AG04449 (cell line): ENCODE measurements around the gene HAPLN1.

ENCODE experiments used
- CTCF ChIA-PET: fragments of 350-600 bp; formaldehyde crosslinking; extraction: SDS; loops from one replicate; lab custom pipeline; 2021; ENCODE audit warnings: antibody characterized with exemption; lab: Yijun Ruan, JAX
- POLR2A ChIA-PET: fragments of 400-600, 350-600 bp; formaldehyde crosslinking; extraction: SDS; loops from one replicate; lab custom pipeline; 2020; ENCODE audit warnings: antibody characterized with exemption, inconsistent platforms; lab: Yijun Ruan, JAX
- DNase-seq: peaks from one replicate; pipeline ENCODE4 v3.0.0-alpha.2; 2010; ENCODE audit warnings: low read depth, low spot score
- H3K4me3 ChIP-seq: 2 replicates; pipeline ENCODE4 v1.5.1; 2011; ENCODE audit warnings: low read depth, mild to moderate bottlenecking, control low read depth, low read length
- CTCF ChIP-seq: IDR thresholded peaks from one replicate; pipeline ENCODE4 v1.5.1; 2011; ENCODE audit warnings: mild to moderate bottlenecking, moderate library complexity, low read length, control low read depth, inconsistent platforms; ENCODE audit not compliant: insufficient read depth; ENCODE audit errors: missing control alignments

HAPLN1 gene

GRCh38 chr5:83688281-83688680, 32.4 kb downstream of the HAPLN1 start:
- no peak overlapping the region for H3K4me3 ChIP-seq
- TF ChIP-seq CTCF = no peak
- POLR2A ChIA-PET = no interaction called here
- CTCF ChIA-PET = interaction anchor here (1.0 to 2.2 kb wide), 2 partner anchors 22 to 24 kb away, joined by 3 to 7 read pairs; no protein-coding TSS in a partner anchor
- no peak for DNase-seq

GRCh38 chr5:83687124-83687619, 33.5 kb downstream of the HAPLN1 start:
- ChIA-PET POLR2A (no interaction called here), CTCF (interaction anchor here (2.2 kb wide), 1 partner anchor 25 kb away, joined by 7 read pairs; no protein-coding TSS in a partner anchor)
- no peak for TF ChIP-seq CTCF
- DNase-seq = no peak
- H3K4me3 ChIP-seq = no peak overlapping the region

GRCh38 chr5:83686251-83686650, 34.4 kb downstream of the HAPLN1 start:
- no peak for DNase-seq
- no peak for TF ChIP-seq CTCF
- CTCF ChIA-PET = no interaction called here
- POLR2A ChIA-PET = no interaction called here
- no peak overlapping the region for H3K4me3 ChIP-seq

GRCh38 chr5:83683836-83684235, 36.8 kb downstream of the HAPLN1 start:
- H3K4me3 ChIP-seq = no peak overlapping the region
- POLR2A ChIA-PET = no interaction called here
- CTCF ChIA-PET = no interaction called here
- DNase-seq = no peak
- no peak for TF ChIP-seq CTCF

- no peak for TF ChIP-seq CTCF
- ChIA-PET CTCF (no interaction called here), POLR2A (no interaction called here)
- H3K4me3 ChIP-seq = no peak overlapping the region
- DNase-seq = no peak
Observed at GRCh38 chr5:83672646-83673045, 48.0 kb downstream of the HAPLN1 start.

- ChIA-PET CTCF (no interaction called here), POLR2A (no interaction called here)
- H3K4me3 ChIP-seq = no peak overlapping the region
- no peak for TF ChIP-seq CTCF
- DNase-seq = no peak
Observed at GRCh38 chr5:83672158-83672557, 48.5 kb downstream of the HAPLN1 start.
